B cell (primary cell): ENCODE measurements around the gene ANKS1B. TPM values are rescaled to one million over a fixed set of nuclear protein-coding genes. Genes with fewer than 3 reads are reported as not detected.

ENCODE experiments used
- ATAC-seq: fragments of 200-7000 bp; cut with Tn5 transposase; one replicate; pipeline ENCODE4 v1.10.0; 2021; ENCODE audit warnings: low read depth, mild to moderate bottlenecking, moderate number of reproducible peaks, moderate library complexity
- CTCF ChIA-PET: fragments of 350-600 bp; sonication (Branson Sonifier 250); formaldehyde crosslinking; loops from one replicate; lab custom pipeline; 2021; ENCODE audit warnings: antibody characterized with exemption, inconsistent platforms; lab: Charles Lee
- POLR2A ChIA-PET: fragments of 350-600 bp; sonication (Branson Sonifier 250); formaldehyde crosslinking; loops from one replicate; lab custom pipeline; 2021; ENCODE audit warnings: antibody characterized with exemption; lab: Charles Lee
- DNase-seq: peaks from one replicate; pipeline ENCODE4 v3.0.0; 2013
- H2AFZ ChIP-seq: 2 replicates; pipeline ENCODE4 v1.6.1; 2012; ENCODE audit warnings: mild to moderate bottlenecking, low read depth, low read length; ENCODE audit not compliant: insufficient read depth, poor library complexity, severe bottlenecking
- H3K27ac ChIP-seq, 2 donors: 1 replicate in 1 of 2; 2 replicates in 1 of 2; pipeline ENCODE4 v1.5.1; 2012 to 2013; ENCODE audit warnings: low read length in 2 of 2, mild to moderate bottlenecking in 2 of 2, moderate library complexity in 1 of 2
- H3K27me3 ChIP-seq, 4 experiments: fragments of 200-600 bp in 1 of 4; sonication (generic) in 1 of 4; replicated peaks in 1 of 4; 1 replicate in 2 of 4; 2 replicates in 2 of 4; pipeline versions ENCODE4 v1.6.1 to v1.7.0; 2013 to 2016; ENCODE audit warnings: low read length in 3 of 4, mild to moderate bottlenecking in 2 of 4, mixed read lengths in 1 of 4, moderate library complexity in 1 of 4; ENCODE audit not compliant: insufficient read depth in 4 of 4, control insufficient read depth in 3 of 4; ENCODE audit errors: control extremely low read depth in 1 of 4
- H3K36me3 ChIP-seq, 2 experiments: replicated peaks in 1 of 2; 1 replicate in 1 of 2; 2 replicates in 1 of 2; pipeline versions ENCODE4 v1.6.1 to v1.7.1; 2013; ENCODE audit warnings: low read length in 1 of 2; ENCODE audit not compliant: insufficient read depth in 2 of 2, control insufficient read depth in 1 of 2; ENCODE audit errors: control extremely low read depth in 1 of 2, extremely low read depth in 1 of 2
- H3K4me1 ChIP-seq, 2 donors: fragments of 200-600 bp in 1 of 2; sonication (generic) in 1 of 2; 1 replicate in 1 of 2; 2 replicates in 1 of 2; pipeline versions ENCODE4 v1.5.1 to v1.6.1; 2013 to 2017; ENCODE audit warnings: low read length in 2 of 2; ENCODE audit not compliant: control insufficient read depth in 2 of 2, insufficient read depth in 2 of 2
- H3K4me2 ChIP-seq: replicated peaks from 2 replicates; pipeline ENCODE3; 2012; ENCODE audit warnings: mild to moderate bottlenecking, low read depth, low read length; ENCODE audit not compliant: poor library complexity, severe bottlenecking
- H3K4me3 ChIP-seq, 5 experiments: fragments of 200-600 bp in 1 of 5; sonication (generic) in 1 of 5; 1 replicate in 3 of 5; 2 replicates in 2 of 5; pipeline versions ENCODE4 v1.5.1 to v1.7.0; 2011 to 2016; ENCODE audit warnings: low read length in 4 of 5, mild to moderate bottlenecking in 4 of 5, low read depth in 2 of 5, control low read depth in 1 of 5, moderate library complexity in 1 of 5; ENCODE audit not compliant: insufficient read depth in 1 of 5; ENCODE audit errors: control extremely low read depth in 1 of 5, extremely low read depth in 1 of 5
- H3K79me2 ChIP-seq: fragments of 200-600 bp; sonication (generic); one replicate; pipeline ENCODE4 v1.6.0; 2016; ENCODE audit warnings: low read length; ENCODE audit not compliant: control insufficient read depth, insufficient read depth
- H3K9ac ChIP-seq: fragments of 200-600 bp; sonication (generic); 2 replicates; pipeline ENCODE4 v1.6.1; 2017; ENCODE audit warnings: mild to moderate bottlenecking, low read length, moderate library complexity
- H3K9me3 ChIP-seq, 3 donors: one replicate each; pipeline versions ENCODE4 v1.6.1 to v1.7.1; 2013; ENCODE audit warnings: low read length in 2 of 3; ENCODE audit not compliant: control insufficient read depth in 2 of 3, insufficient read depth in 1 of 3; ENCODE audit errors: control extremely low read depth in 1 of 3
- H4K20me1 ChIP-seq: 2 replicates; pipeline ENCODE4 v1.6.0; 2012; ENCODE audit warnings: mild to moderate bottlenecking, low read length; ENCODE audit not compliant: insufficient read depth, control insufficient read depth, poor library complexity, severe bottlenecking
- H3K27ac Mint-ChIP-seq: one replicate; pipeline ENCODE4 v1.8.0; 2021; ENCODE audit warnings: mixed read lengths
- H3K27me3 Mint-ChIP-seq: one replicate; pipeline ENCODE4 v1.8.0; 2021; ENCODE audit warnings: mixed read lengths
- H3K4me1 Mint-ChIP-seq: one replicate; pipeline ENCODE4 v1.8.0; 2021; ENCODE audit warnings: mixed read lengths
- H3K4me3 Mint-ChIP-seq: one replicate; pipeline ENCODE4 v1.8.0; 2021; ENCODE audit warnings: mixed read lengths
- H3K9me3 Mint-ChIP-seq: one replicate; pipeline ENCODE4 v1.8.0; 2022; ENCODE audit warnings: mixed read lengths; ENCODE audit not compliant: insufficient read depth
- CTCF ChIP-seq: fragments of 200-600 bp; IDR thresholded peaks from one replicate; pipeline ENCODE4 v1.8.0; 2022; ENCODE audit warnings: antibody characterized with exemption, mild to moderate bottlenecking
- EZH2 ChIP-seq: IDR thresholded peaks from 2 replicates; pipeline ENCODE4 v1.6.1; 2012; ENCODE audit warnings: borderline replicate concordance, low read depth, mild to moderate bottlenecking, moderate library complexity, low read length; ENCODE audit not compliant: insufficient read depth, poor library complexity, severe bottlenecking
- WGBS: methylation state at CpG from one replicate; pipeline ENCODE4 v1.1.5; 2013; ENCODE audit warnings: missing lambda C conversion rate; ENCODE audit not compliant: insufficient coverage; 5-methylcytosine and 5-hydroxymethylcytosine counted together
- intact Hi-C: fragments of 100-400 bp; cut with micrococcal nuclease; formaldehyde crosslinking; loops from one replicate; pipeline ENCODE4 v1.10.0; 2022
- polyA plus RNA-seq: library from polyadenylated mRNA; depleted of rRNA; stranded (reverse); fragments of >200 nt; gene quantifications from 2 replicates; pipeline ENCODE4 v1.2.3, GENCODE V29; 2012
- total RNA-seq, 2 donors: library from RNA; stranded (reverse); fragments of 120-200 nt in 1 of 2; gene quantifications; 1 replicate in 1 of 2; 2 replicates in 1 of 2; pipeline versions ENCODE4 v1.2.3 to v1.2.4, GENCODE V29; 2013 to 2022

Gene ANKS1B
- total and polyA plus RNA-seq, 2 donors (not counting 1 experiment from before 2014, with no cell fraction given), result not detected

- H3K27ac ChIP-seq, result no peak overlapping the region
- WGBS, result 60% methylated on average over 4 of the region's 5 CpGs
- H3K4me2 ChIP-seq, result no peak overlapping the region
- no peaks in the 10 kb centered on the region for H3K36me3 ChIP-seq
- TF ChIP-seq CTCF (no peak), EZH2 (no peak)
- H3K27ac Mint-ChIP-seq, result no peak overlapping the region
- peaks cover 4% of the 10 kb centered on the region for H3K9me3 Mint-ChIP-seq
- POLR2A ChIA-PET, result no interaction called here
- ATAC-seq, result no peak
- no peaks in the 10 kb centered on the region for H3K4me1 ChIP-seq
- H3K27me3 Mint-ChIP-seq, result no peaks in the 10 kb centered on the region
- no peaks in the 10 kb centered on the region for H3K79me2 ChIP-seq
- H3K9ac ChIP-seq, result no peak overlapping the region
- CTCF ChIA-PET, result no interaction called here
- H3K4me3 ChIP-seq, result no peak overlapping the region
- H3K4me1 Mint-ChIP-seq, result no peaks in the 10 kb centered on the region
- intact Hi-C loops, result no loop called here
- no peaks in the 10 kb centered on the region for H4K20me1 ChIP-seq
- DNase-seq, result no peak
- no peak overlapping the region for H2AFZ ChIP-seq
- no peak overlapping the region for H3K4me3 Mint-ChIP-seq
- H3K27me3 ChIP-seq, result no peaks in the 10 kb centered on the region
- H3K9me3 ChIP-seq, result peaks cover 0 to 1% (median 0%) of the 10 kb centered on the region in 3 donors
These were observed 838.6 kb downstream of the ANKS1B start for GRCh38 chr12:99146185-99146584.

- peaks cover 4% of the 10 kb centered on the region for H3K9me3 Mint-ChIP-seq
- no peak overlapping the region for H3K9ac ChIP-seq
These were observed 842.1 kb downstream of the ANKS1B start for GRCh38 chr12:99142651-99143050.

More at GRCh38 chr12:99142651-99143050, 842.1 kb downstream of the ANKS1B start:
- Mint-ChIP-seq H3K4me3 (no peak overlapping the region), H3K27ac (no peak overlapping the region), H3K27me3 (no peaks in the 10 kb centered on the region), H3K4me1 (no peaks in the 10 kb centered on the region)
- Histone ChIP-seq H2AFZ (no peak overlapping the region), H3K27me3 (no peaks in the 10 kb centered on the region), H4K20me1 (no peaks in the 10 kb centered on the region), H3K4me2 (no peak overlapping the region), H3K27ac (no peak overlapping the region), H3K9me3 (peaks cover 0 to 1% (median 0%) of the 10 kb centered on the region in 3 donors), H3K79me2 (no peaks in the 10 kb centered on the region), H3K4me1 (no peaks in the 10 kb centered on the region), H3K36me3 (no peaks in the 10 kb centered on the region), H3K4me3 (no peak overlapping the region)
- no peak for TF ChIP-seq CTCF
- TF ChIP-seq EZH2, result no peak
- DNase-seq (no peak), ATAC-seq (no peak)
- POLR2A ChIA-PET, result no interaction called here
- intact Hi-C loops, result no loop called here
- CTCF ChIA-PET, result no interaction called here
